GM23248 (cell line): ENCODE measurements around the gene CCR1.

Experiments
- EZH2 ChIP-seq: fragments of 200-600 bp; sonication (generic); IDR thresholded peaks from 2 replicates; pipeline ENCODE4 v1.6.1; 2018; ENCODE audit warnings: antibody characterized with exemption, mild to moderate bottlenecking; ENCODE audit not compliant: insufficient read depth, poor library complexity, severe bottlenecking
- EZH2phosphoT487 ChIP-seq: fragments of 200-600 bp; sonication (generic); IDR thresholded peaks from 2 replicates; pipeline ENCODE4 v1.6.1; 2018; ENCODE audit warnings: antibody characterized with exemption, moderate library complexity, mild to moderate bottlenecking, low read depth; ENCODE audit not compliant: insufficient read depth

DNA sequence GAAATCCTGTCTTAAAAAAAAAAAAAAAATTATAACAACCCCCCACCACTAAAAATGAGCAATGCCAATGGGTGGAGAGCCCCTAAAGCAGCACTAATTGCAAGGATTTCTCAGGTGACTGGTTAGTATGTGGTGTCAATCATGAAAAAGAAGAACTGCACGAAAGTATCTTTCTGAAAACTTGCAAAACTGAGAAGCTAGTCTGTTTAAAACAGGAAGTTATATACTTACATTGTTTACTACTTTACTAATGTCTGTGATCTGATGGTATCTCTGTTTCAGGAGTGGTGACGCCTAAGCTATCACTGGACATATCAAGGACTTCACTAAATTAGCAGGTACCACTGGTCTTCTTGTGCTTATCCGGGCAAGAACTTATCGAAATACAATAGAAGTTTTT is 34.0 kb upstream of the CCR1 start, which contains the start of gene CCR3:
- TF ChIP-seq EZH2phosphoT487 (no peak), EZH2 (no peak)
